ENCODE results near the gene SIPA1.

SIPA1 gene

GRCh38 chr11:65609665-65610064, 28.2 kb upstream of the SIPA1 start:
- H3K4me3 ChIP-seq (ENCODE audit: low read depth, low read length), result no peak overlapping the region
- no peak for TF ChIP-seq CTCF (IDR thresholded peaks at IDR 0.05; ENCODE audit: low read depth, low read length)

GRCh38 chr11:65610404-65610803, 27.5 kb upstream of the SIPA1 start:
- no peak overlapping the region for H3K4me3 ChIP-seq (ENCODE audit: low read depth, low read length)
- no peak for TF ChIP-seq CTCF (IDR thresholded peaks at IDR 0.05; ENCODE audit: low read depth, low read length)

GRCh38 chr11:65611028-65611757, 26.7 kb upstream of the SIPA1 start:
- no peak for TF ChIP-seq CTCF (IDR thresholded peaks at IDR 0.05; ENCODE audit: low read depth, low read length)
- H3K4me3 ChIP-seq (ENCODE audit: low read depth, low read length), result peak overlapping the region; percentile 77

GRCh38 chr11:65611758-65612603, 25.9 kb upstream of the SIPA1 start:
- no peak for TF ChIP-seq CTCF (IDR thresholded peaks at IDR 0.05; ENCODE audit: low read depth, low read length)
- H3K4me3 ChIP-seq (ENCODE audit: low read depth, low read length), result peak overlapping the region; percentile 77

- TF ChIP-seq CTCF (IDR thresholded peaks at IDR 0.05; ENCODE audit: low read depth, low read length), result no peak
- H3K4me3 ChIP-seq (ENCODE audit: low read depth, low read length), result peak overlapping the region; percentile 77
These were observed 25.2 kb upstream of the SIPA1 start for GRCh38 chr11:65612691-65613090.

- no peak for TF ChIP-seq CTCF (IDR thresholded peaks at IDR 0.05; ENCODE audit: low read depth, low read length)
- H3K4me3 ChIP-seq (ENCODE audit: low read depth, low read length), result peak overlapping the region; percentile 77
These were observed 24.6 kb upstream of the SIPA1 start for GRCh38 chr11:65613091-65613928.

Data from WI38 (cell line).